HTERT RPE-1 (cell line): Measurements from ENCODE around the gene KCTD5.
"Not testable (repeated sequence)": the region's sequence is repeated elsewhere in the genome, so short reads cannot be mapped to it uniquely, and the experiment has no call there.

Source experiments
- in situ Hi-C: fragments of 300-500 bp; cut with MboI; formaldehyde crosslinking; loops from 4 replicates; pipeline ENCODE4 v1.14.3; 2020; ENCODE audit warnings: low sequenced_read_pairs

The KCTD5 gene

GRCh38 chr16:2696601-2697250 is 14.4 kb downstream of the KCTD5 start:
- in situ Hi-C loops: not testable (repeated sequence)

GRCh38 chr16:2697401-2697948 is 15.2 kb downstream of the KCTD5 start:
- in situ Hi-C loops: no loop called here

- in situ Hi-C loops: no loop called here
Observed at GRCh38 chr16:2698103-2698870, 16.0 kb downstream of the KCTD5 start.

- in situ Hi-C loops: no loop called here
Observed at GRCh38 chr16:2698965-2699750, 16.8 kb downstream of the KCTD5 start.

- in situ Hi-C loops: no loop called here
Observed at GRCh38 chr16:2699791-2700600, 17.7 kb downstream of the KCTD5 start.

GRCh38 chr16:2700786-2701185 is 18.5 kb downstream of the KCTD5 start:
- in situ Hi-C loops: no loop called here

GRCh38 chr16:2701272-2701671 is 18.9 kb downstream of the KCTD5 start:
- in situ Hi-C loops: no loop called here

GRCh38 chr16:2701713-2702437 is 19.6 kb downstream of the KCTD5 start:
- in situ Hi-C loops: no loop called here

- in situ Hi-C loops: no loop called here
Observed at GRCh38 chr16:2702438-2702825, 20.1 kb downstream of the KCTD5 start.

- in situ Hi-C loops: no loop called here
Observed at GRCh38 chr16:2702871-2703745, 20.8 kb downstream of the KCTD5 start.

- in situ Hi-C loops: no loop called here
Observed at GRCh38 chr16:2704166-2704982, 22.1 kb downstream of the KCTD5 start.

- in situ Hi-C loops: no loop called here
Observed at GRCh38 chr16:2704983-2705275, 22.6 kb downstream of the KCTD5 start.

- in situ Hi-C loops: no loop called here
Observed at GRCh38 chr16:2705351-2705750, 23.0 kb downstream of the KCTD5 start.

- in situ Hi-C loops: no loop called here
Observed at GRCh38 chr16:2706085-2706484, 23.8 kb downstream of the KCTD5 start.

GRCh38 chr16:2706611-2707311 is 24.4 kb downstream of the KCTD5 start:
- in situ Hi-C loops: no loop called here

- in situ Hi-C loops: no loop called here
Observed at GRCh38 chr16:2707368-2708289, 25.3 kb downstream of the KCTD5 start.

- in situ Hi-C loops: no loop called here
Observed at GRCh38 chr16:2708290-2708639, 25.9 kb downstream of the KCTD5 start.
